GM12873 (cell line): ENCODE measurements around the gene KAT7.

Experiments used
- CTCF ChIP-seq: IDR thresholded peaks from 2 replicates; pipeline ENCODE4 v1.5.1; 2012; ENCODE audit warnings: low read depth, mild to moderate bottlenecking, moderate library complexity, low read length, control low read depth; ENCODE audit not compliant: insufficient read depth; ENCODE audit errors: missing control alignments

The KAT7 gene

GRCh38 chr17:49862781-49863331 lies 74.4 kb downstream of the KAT7 start:
- no peak for TF ChIP-seq CTCF

DNA sequence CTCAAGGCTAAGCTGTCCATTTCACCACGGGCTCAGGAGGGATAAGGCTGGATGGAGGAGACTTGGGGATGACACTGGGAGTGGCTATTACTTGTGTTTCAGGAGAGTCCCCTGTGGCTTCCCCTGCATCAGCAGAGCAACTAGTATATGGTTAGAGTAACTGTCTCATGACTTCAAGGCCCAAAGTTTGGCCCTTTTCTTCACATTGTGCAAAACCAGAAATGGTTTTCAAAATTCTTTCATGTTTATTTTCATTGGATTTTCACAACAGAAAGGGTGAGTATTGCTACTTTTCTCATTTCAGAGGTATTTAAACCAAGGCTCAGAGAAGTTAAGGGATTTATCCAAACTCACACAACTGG lies 77.5 kb downstream of the KAT7 start:
- no peak for TF ChIP-seq CTCF

DNA sequence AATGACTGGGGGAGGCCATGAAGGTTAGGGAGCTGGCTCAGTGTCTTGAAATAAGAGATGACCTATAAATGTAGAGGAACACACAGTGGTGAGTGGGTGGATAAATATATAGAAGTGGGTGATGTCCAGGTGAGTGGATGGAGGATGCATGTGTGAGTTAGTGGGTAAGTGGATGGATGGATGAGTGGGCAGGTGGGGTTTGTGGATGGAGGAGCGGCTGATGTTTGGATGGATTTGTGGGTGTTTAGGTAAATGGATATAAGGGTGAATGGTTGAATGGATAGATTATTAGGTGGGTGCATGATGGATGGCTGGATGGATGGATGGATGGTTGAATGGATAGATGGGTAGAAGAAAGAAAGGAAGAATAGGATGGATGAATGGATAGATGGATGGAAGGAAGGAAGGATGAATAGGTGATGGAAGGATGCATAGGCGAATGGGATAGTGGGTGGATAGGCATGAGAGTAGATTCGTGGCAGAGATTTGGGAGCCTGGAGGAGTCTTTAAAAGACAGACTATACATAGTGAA lies 78.5 kb downstream of the KAT7 start:
- no peak for TF ChIP-seq CTCF

DNA sequence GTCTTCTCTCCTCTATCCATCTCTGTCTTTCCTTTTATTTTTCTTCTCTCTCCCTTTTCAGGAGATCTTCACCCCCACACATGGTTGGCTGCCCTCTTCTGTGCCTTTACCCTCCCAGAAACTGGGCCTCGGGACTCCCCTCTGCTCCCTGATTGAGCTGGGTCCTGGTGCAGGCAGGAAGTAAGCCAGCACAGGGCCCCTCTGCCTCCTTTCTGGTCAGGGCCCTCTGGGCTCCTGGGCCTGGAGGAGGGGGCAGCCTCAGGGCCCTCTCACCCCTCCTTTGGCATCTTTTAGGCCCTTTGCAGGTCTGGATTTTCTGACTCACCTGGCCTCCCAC lies 80.5 kb downstream of the KAT7 start:
- no peak for TF ChIP-seq CTCF

DNA sequence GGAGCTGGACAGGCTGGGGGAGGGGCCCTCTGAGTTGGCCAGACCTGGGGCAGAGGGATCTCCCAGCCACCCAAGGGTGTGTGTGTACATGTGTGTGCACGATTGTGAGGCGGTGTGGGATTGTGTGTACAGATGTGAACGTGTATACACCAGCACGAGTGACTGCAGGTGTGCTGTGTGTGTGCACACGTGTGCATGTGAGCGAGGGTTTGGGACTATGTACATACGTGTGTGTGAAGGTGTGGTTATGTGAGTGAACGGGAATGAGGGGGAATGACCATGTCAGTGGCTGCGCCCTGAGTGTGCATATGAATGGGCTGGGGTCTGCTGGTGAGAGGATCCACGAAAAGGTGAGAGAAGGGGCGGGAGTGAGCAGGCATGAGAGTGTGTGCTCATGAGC lies 81.8 kb downstream of the KAT7 start:
- TF ChIP-seq CTCF, result no peak

GRCh38 chr17:49871211-49871610 lies 82.7 kb downstream of the KAT7 start:
- TF ChIP-seq CTCF, result no peak

- TF ChIP-seq CTCF, result no peak
Measured at GRCh38 chr17:49872754-49873377, 84.4 kb downstream of the KAT7 start.
